ENCODE results near the gene AKT2.

GRCh38 chr19:40266912-40267600, 18.1 kb downstream of the AKT2 start:
- no peak for TF ChIP-seq EZH2 (IDR thresholded peaks at IDR 0.05; ENCODE audit: borderline replicate concordance, insufficient read depth, low read length, poor library complexity, severe bottlenecking)
- TF ChIP-seq CTCF (IDR thresholded peaks at IDR 0.05; ENCODE audit: poor library complexity, severe bottlenecking): no peak
- TF ChIP-seq, protein P1, sequence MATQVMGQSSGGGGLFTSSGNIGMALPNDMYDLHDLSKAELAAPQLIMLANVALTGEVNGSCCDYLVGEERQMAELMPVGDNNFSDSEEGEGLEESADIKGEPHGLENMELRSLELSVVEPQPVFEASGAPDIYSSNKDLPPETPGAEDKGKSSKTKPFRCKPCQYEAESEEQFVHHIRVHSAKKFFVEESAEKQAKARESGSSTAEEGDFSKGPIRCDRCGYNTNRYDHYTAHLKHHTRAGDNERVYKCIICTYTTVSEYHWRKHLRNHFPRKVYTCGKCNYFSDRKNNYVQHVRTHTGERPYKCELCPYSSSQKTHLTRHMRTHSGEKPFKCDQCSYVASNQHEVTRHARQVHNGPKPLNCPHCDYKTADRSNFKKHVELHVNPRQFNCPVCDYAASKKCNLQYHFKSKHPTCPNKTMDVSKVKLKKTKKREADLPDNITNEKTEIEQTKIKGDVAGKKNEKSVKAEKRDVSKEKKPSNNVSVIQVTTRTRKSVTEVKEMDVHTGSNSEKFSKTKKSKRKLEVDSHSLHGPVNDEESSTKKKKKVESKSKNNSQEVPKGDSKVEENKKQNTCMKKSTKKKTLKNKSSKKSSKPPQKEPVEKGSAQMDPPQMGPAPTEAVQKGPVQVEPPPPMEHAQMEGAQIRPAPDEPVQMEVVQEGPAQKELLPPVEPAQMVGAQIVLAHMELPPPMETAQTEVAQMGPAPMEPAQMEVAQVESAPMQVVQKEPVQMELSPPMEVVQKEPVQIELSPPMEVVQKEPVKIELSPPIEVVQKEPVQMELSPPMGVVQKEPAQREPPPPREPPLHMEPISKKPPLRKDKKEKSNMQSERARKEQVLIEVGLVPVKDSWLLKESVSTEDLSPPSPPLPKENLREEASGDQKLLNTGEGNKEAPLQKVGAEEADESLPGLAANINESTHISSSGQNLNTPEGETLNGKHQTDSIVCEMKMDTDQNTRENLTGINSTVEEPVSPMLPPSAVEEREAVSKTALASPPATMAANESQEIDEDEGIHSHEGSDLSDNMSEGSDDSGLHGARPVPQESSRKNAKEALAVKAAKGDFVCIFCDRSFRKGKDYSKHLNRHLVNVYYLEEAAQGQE (IDR thresholded peaks at IDR 0.05; ENCODE audit: borderline replicate concordance): no peak
- TF ChIP-seq SMC3 (conservative IDR thresholded peaks at IDR 0.05; ENCODE audit: poor library complexity): no peak

Measured in neural cell (in vitro differentiated cells).